Karpas-422 (cell line): ENCODE data around the gene PNLDC1. TPM values are rescaled to one million over a fixed set of nuclear protein-coding genes. Genes with fewer than 3 reads are reported as not detected.
"Not testable (repeated sequence)": the region's sequence is repeated elsewhere in the genome, so short reads cannot be mapped to it uniquely, and the experiment has no call there.

Experiments
- DNase-seq: peaks from one replicate; pipeline ENCODE4 v3.0.0-alpha.2; 2015
- H2AFZ ChIP-seq: fragments of 200-600 bp; sonication (generic); 2 replicates; pipeline ENCODE4 v1.6.1; 2014; ENCODE audit warnings: antibody characterized with exemption, low read length, mixed read lengths
- H3K27ac ChIP-seq: fragments of 200-600 bp; sonication (generic); 2 replicates; pipeline ENCODE4 v1.5.1; 2014; ENCODE audit warnings: mild to moderate bottlenecking, low read length, moderate library complexity
- H3K27me3 ChIP-seq: fragments of 200-600 bp; sonication (generic); 2 replicates; pipeline ENCODE4 v1.6.1; 2014; ENCODE audit warnings: low read length, mixed read lengths
- H3K36me3 ChIP-seq: fragments of 200-600 bp; sonication (generic); 2 replicates; pipeline ENCODE4 v1.6.1; 2014; ENCODE audit warnings: low read length, mixed read lengths; ENCODE audit not compliant: insufficient read depth
- H3K4me1 ChIP-seq: fragments of 200-600 bp; sonication (generic); 2 replicates; pipeline ENCODE4 v1.6.1; 2014; ENCODE audit warnings: mild to moderate bottlenecking, low read length, mixed read lengths
- H3K4me2 ChIP-seq: fragments of 200-600 bp; sonication (generic); 2 replicates; pipeline ENCODE4 v1.6.1; 2014; ENCODE audit warnings: low read length, low read depth, mild to moderate bottlenecking; ENCODE audit not compliant: poor library complexity, severe bottlenecking
- H3K4me3 ChIP-seq: fragments of 200-600 bp; sonication (generic); 2 replicates; pipeline ENCODE4 v1.5.1; 2014; ENCODE audit warnings: mild to moderate bottlenecking, antibody characterized with exemption, low read length, mixed read lengths
- H3K79me2 ChIP-seq: fragments of 200-600 bp; sonication (generic); 2 replicates; pipeline ENCODE4 v1.6.1; 2014; ENCODE audit warnings: mild to moderate bottlenecking, low read length, mixed read lengths
- H3K9ac ChIP-seq: fragments of 200-600 bp; sonication (generic); 2 replicates; pipeline ENCODE4 v1.6.0; 2014; ENCODE audit warnings: low read length
- H3K9me2 ChIP-seq: fragments of 200-600 bp; sonication (generic), shearing (Covaris generic); replicated peaks from 2 replicates; pipeline ENCODE4 v1.6.0; 2014; ENCODE audit warnings: mild to moderate bottlenecking, low read length, moderate library complexity; ENCODE audit not compliant: insufficient read depth
- H3K9me3 ChIP-seq: fragments of 300-700, 200-600 bp; sonication (generic); 2 replicates; pipeline ENCODE4 v1.6.1; 2014; ENCODE audit warnings: low read length, mixed read lengths
- H4K20me1 ChIP-seq: fragments of 200-600 bp; sonication (generic); 2 replicates; pipeline ENCODE4 v1.6.1; 2014; ENCODE audit warnings: mild to moderate bottlenecking, antibody characterized with exemption, low read length, low read depth; ENCODE audit not compliant: insufficient read depth
- small RNA-seq: library from RNA; depleted of rRNA; stranded (forward); fragments of <200 nt; gene quantifications from one replicate; pipeline ENCODE3, GENCODE V24; 2014
- total RNA-seq: library from RNA; depleted of rRNA; stranded (reverse); fragments of >200 nt; shearing (Covaris generic); gene quantifications from 2 replicates; pipeline ENCODE4 v1.2.3, GENCODE V29; 2014; ENCODE audit warnings: low replicate concordance; rRNA removed

The PNLDC1 gene
- total RNA-seq, 1 experiment from 2014 or later: 0.11 TPM

GRCh38 chr6:159858259-159858658 lies 58.2 kb downstream of the PNLDC1 start:
- Histone ChIP-seq H4K20me1 (no peaks in the 10 kb centered on the region), H3K27me3 (no peaks in the 10 kb centered on the region), H3K9me3 (no peaks in the 10 kb centered on the region), H3K4me3 (no peak overlapping the region), H3K27ac (no peak overlapping the region), H3K36me3 (no peaks in the 10 kb centered on the region), H3K4me1 (no peaks in the 10 kb centered on the region), H3K9ac (no peak overlapping the region), H3K9me2 (no peaks in the 10 kb centered on the region), H3K79me2 (no peaks in the 10 kb centered on the region), H2AFZ (no peak overlapping the region), H3K4me2 (no peak overlapping the region)
- DNase-seq: no peak

DNA sequence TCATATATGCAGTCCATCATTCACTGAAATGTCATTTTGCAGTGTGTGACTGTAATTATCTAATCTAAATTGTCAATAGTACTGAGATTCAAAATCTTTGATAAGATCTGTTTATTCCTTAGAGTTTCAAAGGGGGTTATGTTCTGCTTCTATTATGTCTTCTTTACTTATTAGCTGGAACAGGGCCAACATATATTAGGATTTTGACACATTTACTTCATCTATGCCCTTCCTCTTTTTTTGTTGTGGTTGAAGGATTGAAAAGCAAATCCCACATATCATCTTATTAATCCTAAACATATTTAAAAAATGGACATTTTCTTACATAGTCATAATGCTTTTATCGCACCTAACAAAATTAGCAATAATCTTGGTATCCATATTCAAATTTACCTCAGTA lies 60.4 kb downstream of the PNLDC1 start:
- no peaks in the 10 kb centered on the region for H3K9me3 ChIP-seq
- DNase-seq: no peak
- no peaks in the 10 kb centered on the region for H3K36me3 ChIP-seq
- no peaks in the 10 kb centered on the region for H3K9me2 ChIP-seq
- no peak overlapping the region for H3K4me3 ChIP-seq
- no peak overlapping the region for H3K9ac ChIP-seq
- no peaks in the 10 kb centered on the region for H4K20me1 ChIP-seq
- no peak overlapping the region for H3K27ac ChIP-seq
- no peak overlapping the region for H3K4me2 ChIP-seq
- no peaks in the 10 kb centered on the region for H3K27me3 ChIP-seq
- no peak overlapping the region for H2AFZ ChIP-seq
- H3K4me1 ChIP-seq: no peaks in the 10 kb centered on the region
- H3K79me2 ChIP-seq: no peaks in the 10 kb centered on the region

GRCh38 chr6:159862103-159862502 lies 62.0 kb downstream of the PNLDC1 start:
- Histone ChIP-seq H3K36me3 (no peaks in the 10 kb centered on the region), H3K27ac (no peak overlapping the region), H3K4me1 (no peaks in the 10 kb centered on the region), H2AFZ (no peak overlapping the region), H3K4me2 (no peak overlapping the region), H3K27me3 (no peaks in the 10 kb centered on the region), H3K79me2 (no peaks in the 10 kb centered on the region), H3K4me3 (no peak overlapping the region), H3K9ac (no peak overlapping the region), H4K20me1 (no peaks in the 10 kb centered on the region), H3K9me2 (no peaks in the 10 kb centered on the region), H3K9me3 (no peaks in the 10 kb centered on the region)
- no peak for DNase-seq

- not testable (repeated sequence) for H3K9ac ChIP-seq, H3K4me3 ChIP-seq, H3K79me2 ChIP-seq, H3K9me2 ChIP-seq, H3K9me3 ChIP-seq, H4K20me1 ChIP-seq, H3K27ac ChIP-seq, H3K27me3 ChIP-seq, H3K4me2 ChIP-seq, H3K36me3 ChIP-seq, H2AFZ ChIP-seq, H3K4me1 ChIP-seq
- DNase-seq: peak; percentile 75
Measured at GRCh38 chr6:159863341-159863740, 63.3 kb downstream of the PNLDC1 start.

GRCh38 chr6:159865226-159865920 lies 65.3 kb downstream of the PNLDC1 start:
- no peaks in the 10 kb centered on the region for H3K4me1 ChIP-seq
- no peak overlapping the region for H3K4me3 ChIP-seq
- no peaks in the 10 kb centered on the region for H3K36me3 ChIP-seq
- H4K20me1 ChIP-seq: no peaks in the 10 kb centered on the region
- no peaks in the 10 kb centered on the region for H3K9me2 ChIP-seq
- H3K27me3 ChIP-seq: no peaks in the 10 kb centered on the region
- no peaks in the 10 kb centered on the region for H3K79me2 ChIP-seq
- H3K9me3 ChIP-seq: no peaks in the 10 kb centered on the region
- H2AFZ ChIP-seq: no peak overlapping the region
- no peak overlapping the region for H3K27ac ChIP-seq
- H3K4me2 ChIP-seq: no peak overlapping the region
- no peak overlapping the region for H3K9ac ChIP-seq
- DNase-seq: no peak

DNA sequence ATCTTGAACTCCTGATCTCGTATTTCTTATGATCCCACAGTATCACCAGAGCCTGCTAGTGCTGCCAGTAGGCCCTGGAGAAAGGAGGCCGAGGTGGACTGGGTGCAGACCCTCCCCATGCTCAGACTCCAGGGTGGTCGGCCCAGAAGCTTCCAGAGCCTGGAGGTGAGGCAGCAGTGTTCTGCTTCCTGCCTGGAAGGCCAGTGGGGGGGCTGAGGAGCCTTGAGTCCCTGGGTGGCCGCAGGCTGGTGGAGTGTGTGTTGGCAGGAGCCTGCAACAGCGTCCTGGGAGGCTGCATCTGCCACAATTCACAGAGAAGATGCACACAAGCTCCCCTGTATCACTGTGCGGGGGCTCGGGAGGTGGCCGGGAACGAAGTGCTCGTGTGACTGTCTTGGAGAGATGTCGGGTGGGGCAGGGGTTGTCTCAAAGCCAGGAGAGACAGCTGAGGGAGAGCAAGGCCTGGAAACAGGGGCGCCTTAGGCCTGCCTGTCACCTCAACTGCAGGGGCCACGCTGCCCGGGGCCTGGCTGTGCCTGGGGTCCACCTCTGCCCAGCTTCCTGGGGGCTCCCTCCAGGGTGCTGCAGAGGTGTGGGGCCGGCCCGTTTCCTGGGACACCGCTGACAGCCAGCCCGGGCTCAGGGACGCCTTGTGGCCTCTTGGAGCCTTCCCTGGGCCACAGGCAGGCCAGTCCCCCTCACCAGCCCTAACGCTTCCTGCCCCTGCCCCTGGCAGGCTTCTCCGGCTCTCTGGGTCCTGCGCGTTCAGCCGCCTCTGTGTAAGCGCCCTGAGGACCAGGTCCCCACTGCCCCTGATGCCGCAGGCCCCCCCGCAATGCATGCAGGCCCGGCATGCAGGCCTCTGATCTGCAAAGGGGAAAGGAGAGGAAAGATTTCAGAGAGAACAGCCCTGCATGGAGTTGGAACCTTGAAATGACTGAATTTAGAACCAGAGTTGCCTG lies 66.5 kb downstream of the PNLDC1 start:
- Histone ChIP-seq H3K36me3 (no peaks in the 10 kb centered on the region), H4K20me1 (no peaks in the 10 kb centered on the region), H3K27me3 (no peaks in the 10 kb centered on the region), H3K9ac (no peak overlapping the region), H3K27ac (no peak overlapping the region), H3K4me2 (no peak overlapping the region), H3K9me2 (no peaks in the 10 kb centered on the region), H2AFZ (no peak overlapping the region), H3K4me3 (no peak overlapping the region), H3K9me3 (no peaks in the 10 kb centered on the region), H3K79me2 (no peaks in the 10 kb centered on the region), H3K4me1 (no peaks in the 10 kb centered on the region)
- no peak for DNase-seq

Small RNAs within 50 kb of the gene (small RNA-seq; reads per million reads assigned to genes)
- gene SNORA20: 28.5 reads per million, percentile 98 among the genes with 10 or more reads in this experiment
- not detected for gene SNORA29

Other genes starting within 250 kb of the PNLDC1 start
- 41.0 and 49.6 TPM in 2 replicates for gene SOD2, start 107.0 kb upstream of the PNLDC1 start, total RNA-seq
- 86.1 and 87.6 TPM in 2 replicates for gene WTAP, start 72.8 kb upstream of the PNLDC1 start, total RNA-seq
- 72.9 and 79.7 TPM in 2 replicates for gene ACAT2, start 38.2 kb upstream of the PNLDC1 start, total RNA-seq
- gene TCP1, start 10.7 kb upstream of the PNLDC1 start, total RNA-seq: 223 and 247 TPM in 2 replicates
- gene MRPL18, start 9.8 kb upstream of the PNLDC1 start, total RNA-seq: 50.8 and 105 TPM in 2 replicates
- not detected in 2 replicates for gene MAS1, start 90.7 kb downstream of the PNLDC1 start, total RNA-seq
- gene IGF2R, start 168.8 kb downstream of the PNLDC1 start, total RNA-seq: 9.6 and 10.5 TPM in 2 replicates